ENCODE results near the gene GTPBP4. TPM values are rescaled to one million over a fixed set of nuclear protein-coding genes. Genes with fewer than 3 reads are reported as not detected.
A peak's percentile ranks its signal among the peaks of the same experiment; 100 is the strongest.

The GTPBP4 gene
- total and polyA plus RNA-seq, 10 donors: 16.6 to 48.6 (median 31.2) TPM

- Histone ChIP-seq H3K27ac (peak within 1 kb of the TSS; percentile 97 to 100 (median 98)), H3K9me3 (no peaks in the 10 kb centered on the region), H3K36me3 (peaks cover 0 to 35% (median 20%) of the 10 kb centered on the region in 6 donors), H3K27me3 (replicated peaks in 1 of 7) (no peaks in the 10 kb centered on the region), H3K4me1 (peaks cover 42 to 79% (median 66%) of the 10 kb centered on the region in 6 donors), H3K4me3 (peak within 1 kb of the TSS; percentile 54 to 91 (median 68))
- 0 to 1% (median 1%) methylated on average over 20 to 83 of the region's 83 CpGs for WGBS, 5 donors
- TF ChIP-seq POLR2AphosphoS5 (IDR thresholded peaks at IDR 0.05) (peak; percentile 98 to 99 (median 99)), POLR2A (IDR thresholded peaks at IDR 0.05) (peak; percentile 83 to 97 (median 83)), CTCF (IDR thresholded peaks at IDR 0.05 in 8 of 11, conservative IDR thresholded peaks at IDR 0.05 in 3 of 11) (peak in 4 of 11 experiments; percentile 28 to 42 (median 36))
- intact Hi-C loops (cut with DNase I; ENCODE audit: low total_unique reads): no loop called here
- peak; percentile 99 for DNase-seq
Measured at GRCh38 chr10:1048732-1049424, 60.6 kb downstream of the GTPBP4 start, which contains the start of gene IDI1. Gene IDI1 (minus strand): TSS chr10:1049119. CDS start chr10:1049003, 116 bp downstream.

- peak overlapping the region; percentile 54 to 91 (median 68) for H3K4me3 ChIP-seq
- no peaks in the 10 kb centered on the region for H3K9me3 ChIP-seq
- 1 to 3% (median 1%) methylated on average over 28 to 34 of the region's 34 CpGs for WGBS, 5 donors
- H3K27me3 ChIP-seq (replicated peaks in 1 of 7): no peaks in the 10 kb centered on the region
- TF ChIP-seq CTCF (IDR thresholded peaks at IDR 0.05 in 8 of 11, conservative IDR thresholded peaks at IDR 0.05 in 3 of 11) (no peak), POLR2AphosphoS5 (IDR thresholded peaks at IDR 0.05) (no peak), POLR2A (IDR thresholded peaks at IDR 0.05) (peak in 1 of 3 donors; percentile 48)
- H3K27ac ChIP-seq: peak overlapping the region; percentile 97 to 100 (median 98)
- peaks cover 0 to 41% (median 22%) of the 10 kb centered on the region in 6 donors for H3K36me3 ChIP-seq
- peaks cover 46 to 79% (median 66%) of the 10 kb centered on the region in 6 donors for H3K4me1 ChIP-seq
- no peak for DNase-seq
- intact Hi-C loops (cut with DNase I; ENCODE audit: low total_unique reads): no loop called here
Measured at GRCh38 chr10:1049425-1049958, 61.3 kb downstream of the GTPBP4 start.

GRCh38 chr10:1050145-1050544 is 61.9 kb downstream of the GTPBP4 start:
- peak overlapping the region; percentile 97 to 100 (median 98) for H3K27ac ChIP-seq
- no peaks in the 10 kb centered on the region for H3K9me3 ChIP-seq
- no peaks in the 10 kb centered on the region for H3K27me3 ChIP-seq (replicated peaks in 1 of 7)
- peaks cover 0 to 45% (median 22%) of the 10 kb centered on the region in 6 donors for H3K36me3 ChIP-seq
- intact Hi-C loops (cut with DNase I; ENCODE audit: low total_unique reads): no loop called here
- H3K4me1 ChIP-seq: peaks cover 47 to 79% (median 66%) of the 10 kb centered on the region in 6 donors
- WGBS, 5 donors: 37 to 53% (median 51%) methylated on average over 5 of the region's 5 CpGs
- TF ChIP-seq CTCF (IDR thresholded peaks at IDR 0.05 in 8 of 11, conservative IDR thresholded peaks at IDR 0.05 in 3 of 11) (no peak), POLR2AphosphoS5 (IDR thresholded peaks at IDR 0.05) (no peak), POLR2A (IDR thresholded peaks at IDR 0.05) (no peak)
- peak overlapping the region; percentile 54 to 91 (median 68) for H3K4me3 ChIP-seq
- no peak for DNase-seq

- H3K9me3 ChIP-seq: no peaks in the 10 kb centered on the region
- H3K27ac ChIP-seq: peak overlapping the region in 7 of 8 donors; percentile 12 to 100 (median 98)
- peaks cover 50 to 79% (median 66%) of the 10 kb centered on the region in 6 donors for H3K4me1 ChIP-seq
- no peaks in the 10 kb centered on the region for H3K27me3 ChIP-seq (replicated peaks in 1 of 7)
- peaks cover 0 to 45% (median 22%) of the 10 kb centered on the region in 6 donors for H3K36me3 ChIP-seq
- TF ChIP-seq CTCF (IDR thresholded peaks at IDR 0.05 in 8 of 11, conservative IDR thresholded peaks at IDR 0.05 in 3 of 11) (peak in 1 of 11 experiments; percentile 15), POLR2A (IDR thresholded peaks at IDR 0.05) (no peak), POLR2AphosphoS5 (IDR thresholded peaks at IDR 0.05) (peak in 1 of 3 donors; percentile 14)
- H3K4me3 ChIP-seq: peak overlapping the region in 4 of 8 donors; percentile 66 to 91 (median 68)
- WGBS, 5 donors: 48 to 68% (median 58%) methylated on average over 4 of the region's 4 CpGs
- intact Hi-C loops (cut with DNase I; ENCODE audit: low total_unique reads): no loop called here
- DNase-seq: no peak
Measured at GRCh38 chr10:1050554-1050953, 62.3 kb downstream of the GTPBP4 start.

Data from spleen (tissue), 11 donors.